AG10803 (cell line): Measurements from ENCODE around the gene ZNF804B.

Source experiments
- DNase-seq: peaks from one replicate; pipeline ENCODE4 v3.0.0; 2010; ENCODE audit warnings: low read depth
- H3K4me3 ChIP-seq: 2 replicates; pipeline ENCODE4 v1.5.1; 2011; ENCODE audit warnings: mild to moderate bottlenecking, low read length, control low read depth
- CTCF ChIP-seq: conservative IDR thresholded peaks from 2 replicates; pipeline ENCODE4 v1.5.1; 2011; ENCODE audit warnings: mild to moderate bottlenecking, low read length, control low read depth, inconsistent platforms

ZNF804B gene

DNA sequence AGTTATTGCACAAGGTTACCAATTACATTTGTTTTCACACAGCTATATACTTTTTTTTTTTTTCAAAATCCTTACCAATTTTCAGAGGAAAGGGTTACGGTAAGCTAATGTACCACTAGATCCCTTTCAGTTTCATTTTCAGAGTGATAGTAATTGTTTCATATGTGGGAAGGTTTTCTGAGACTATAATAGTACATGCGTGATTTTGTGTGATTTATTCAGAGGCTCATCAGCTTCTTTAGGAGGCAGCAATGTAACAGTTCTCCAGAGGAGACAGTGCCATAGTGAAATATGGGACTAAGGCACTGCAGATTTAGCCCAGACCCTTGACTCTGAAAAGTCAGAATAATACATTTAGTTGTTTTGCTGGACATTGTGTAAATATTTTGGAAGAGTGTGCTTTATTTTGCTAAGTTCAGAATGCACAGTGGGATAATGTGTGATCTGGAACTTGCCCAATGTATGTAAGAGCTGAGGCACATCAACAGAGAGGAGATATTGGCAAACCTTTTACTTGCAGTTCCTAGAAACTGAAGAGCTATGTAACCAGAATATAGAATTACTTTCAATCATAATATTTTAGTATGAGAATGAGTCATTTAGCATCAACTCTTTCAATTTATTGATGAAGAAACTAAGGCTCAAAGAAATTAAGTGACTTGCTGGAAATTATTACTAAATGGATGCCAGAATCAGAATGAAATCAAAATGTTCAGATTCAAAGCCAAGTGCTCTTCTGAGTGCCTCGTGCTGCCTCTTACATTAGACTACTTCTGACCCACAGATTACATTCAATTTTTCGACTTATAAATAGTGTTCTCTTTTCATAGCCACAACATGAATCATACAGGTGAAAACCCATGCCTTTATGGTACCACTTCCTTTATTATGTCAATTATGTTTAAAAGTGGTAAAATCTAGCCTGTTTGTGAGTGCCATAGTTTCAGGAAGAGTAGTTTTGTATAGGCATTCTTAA lies 243.8 kb downstream of the ZNF804B start:
- DNase-seq = no peak
- TF ChIP-seq CTCF = no peak
- H3K4me3 ChIP-seq = no peak overlapping the region; the same call in 1 of the 2 replicates

GRCh38 chr7:89012016-89012415 lies 252.5 kb downstream of the ZNF804B start:
- H3K4me3 ChIP-seq = no peak overlapping the region
- no peak for TF ChIP-seq CTCF
- no peak for DNase-seq

- H3K4me3 ChIP-seq = no peak overlapping the region
- TF ChIP-seq CTCF = no peak
- DNase-seq = no peak
These were observed 258.2 kb downstream of the ZNF804B start for GRCh38 chr7:89017695-89018094.

DNA sequence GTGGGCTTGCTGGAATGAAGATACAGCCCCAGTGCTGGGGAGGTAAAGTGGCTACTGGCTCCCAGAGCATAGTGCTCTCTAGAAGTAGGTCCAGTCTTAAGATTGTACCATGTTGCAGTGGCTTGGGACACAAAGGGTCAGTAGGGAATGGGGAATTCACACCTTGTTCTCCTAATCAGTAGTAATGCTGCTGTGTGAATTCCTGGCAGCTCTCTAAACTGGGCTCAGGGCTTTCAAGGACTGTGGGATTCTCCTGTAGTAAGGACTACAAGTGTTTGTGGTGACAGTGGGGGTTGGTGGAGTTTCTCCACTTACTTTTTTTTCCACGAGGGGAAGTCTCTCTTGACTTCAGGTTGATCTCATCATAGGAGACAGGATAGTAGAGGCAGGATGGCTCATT lies 262.2 kb downstream of the ZNF804B start:
- DNase-seq = no peak
- H3K4me3 ChIP-seq = no peak overlapping the region
- no peak for TF ChIP-seq CTCF

GRCh38 chr7:89023206-89023605 lies 263.7 kb downstream of the ZNF804B start:
- DNase-seq = peak; percentile 1
- TF ChIP-seq CTCF = no peak
- no peak overlapping the region for H3K4me3 ChIP-seq

GRCh38 chr7:89023877-89024276 lies 264.4 kb downstream of the ZNF804B start:
- TF ChIP-seq CTCF = no peak
- DNase-seq = peak; percentile 2
- no peak overlapping the region for H3K4me3 ChIP-seq

GRCh38 chr7:89027781-89028180 lies 268.3 kb downstream of the ZNF804B start:
- DNase-seq = no peak
- no peak for TF ChIP-seq CTCF
- H3K4me3 ChIP-seq = no peak overlapping the region
